NB4 (cell line): ENCODE data around the gene OBSCN.

Source experiments
- CTCF ChIP-seq: IDR thresholded peaks from one replicate; pipeline ENCODE4 v1.5.1; 2012; ENCODE audit warnings: low read depth, low read length
- MAX ChIP-seq: IDR thresholded peaks from 2 replicates; pipeline ENCODE4 v1.6.1; 2011; ENCODE audit warnings: low read depth, low read length
- POLR2A ChIP-seq: IDR thresholded peaks from 2 replicates; pipeline ENCODE4 v1.6.1; 2011; ENCODE audit warnings: mild to moderate bottlenecking; ENCODE audit not compliant: insufficient read length; ENCODE audit errors: extremely low read depth

- TF ChIP-seq CTCF: no peak
- no peak for TF ChIP-seq POLR2A
- no peak for TF ChIP-seq MAX
Observed at GRCh38 chr1:228312136-228312764, 104.4 kb downstream of the OBSCN start.
